Measurements from ENCODE around the gene SFXN3.

SFXN3 gene, protein sequence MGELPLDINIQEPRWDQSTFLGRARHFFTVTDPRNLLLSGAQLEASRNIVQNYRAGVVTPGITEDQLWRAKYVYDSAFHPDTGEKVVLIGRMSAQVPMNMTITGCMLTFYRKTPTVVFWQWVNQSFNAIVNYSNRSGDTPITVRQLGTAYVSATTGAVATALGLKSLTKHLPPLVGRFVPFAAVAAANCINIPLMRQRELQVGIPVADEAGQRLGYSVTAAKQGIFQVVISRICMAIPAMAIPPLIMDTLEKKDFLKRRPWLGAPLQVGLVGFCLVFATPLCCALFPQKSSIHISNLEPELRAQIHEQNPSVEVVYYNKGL

DNA sequence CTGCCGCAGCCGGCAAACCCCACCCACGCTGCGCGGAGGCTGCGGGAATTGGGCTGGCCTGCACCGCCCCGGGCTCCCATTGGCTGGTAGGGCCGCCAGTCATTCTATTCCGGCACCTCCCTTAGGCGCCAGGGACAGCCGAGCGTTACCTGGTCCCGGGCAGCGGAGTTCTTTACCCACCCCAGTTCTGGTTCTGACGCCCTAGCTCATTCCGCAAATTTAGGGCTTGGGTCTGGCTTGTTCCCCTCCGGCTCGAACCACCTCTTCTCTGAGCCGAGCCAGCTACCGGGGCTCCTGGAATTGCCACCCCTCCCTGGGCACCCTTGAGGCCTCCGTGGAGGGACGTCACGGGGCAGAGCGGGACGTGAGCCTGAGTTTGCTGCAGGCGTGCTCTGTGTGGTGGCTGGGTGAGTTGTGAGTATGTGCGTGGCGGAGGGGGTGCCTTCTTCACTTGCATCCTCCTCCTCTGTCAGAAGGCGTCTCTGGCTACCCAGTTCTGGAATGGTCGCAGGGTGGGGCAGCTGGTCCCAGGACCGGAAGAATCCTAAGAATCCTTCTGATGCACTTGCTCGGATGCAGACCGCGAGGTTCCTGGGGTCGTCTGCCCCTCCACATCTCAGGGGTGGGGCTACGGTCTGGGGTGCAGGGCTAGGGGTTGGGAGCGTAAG is at the start of gene SFXN3, which contains the start of gene PDZD7:
TSS of gene SFXN3 (plus strand) at position 107 of the 668 bp plus-strand sequence. CDS start 3,461 bp downstream, outside the sequence.
TSS of gene PDZD7 (minus strand) at position 2 of the 668 bp plus-strand sequence. CDS start 910 bp downstream, outside the sequence.
- peak; percentile 98 for DNase-seq (ENCODE audit: low spot score)

DNA sequence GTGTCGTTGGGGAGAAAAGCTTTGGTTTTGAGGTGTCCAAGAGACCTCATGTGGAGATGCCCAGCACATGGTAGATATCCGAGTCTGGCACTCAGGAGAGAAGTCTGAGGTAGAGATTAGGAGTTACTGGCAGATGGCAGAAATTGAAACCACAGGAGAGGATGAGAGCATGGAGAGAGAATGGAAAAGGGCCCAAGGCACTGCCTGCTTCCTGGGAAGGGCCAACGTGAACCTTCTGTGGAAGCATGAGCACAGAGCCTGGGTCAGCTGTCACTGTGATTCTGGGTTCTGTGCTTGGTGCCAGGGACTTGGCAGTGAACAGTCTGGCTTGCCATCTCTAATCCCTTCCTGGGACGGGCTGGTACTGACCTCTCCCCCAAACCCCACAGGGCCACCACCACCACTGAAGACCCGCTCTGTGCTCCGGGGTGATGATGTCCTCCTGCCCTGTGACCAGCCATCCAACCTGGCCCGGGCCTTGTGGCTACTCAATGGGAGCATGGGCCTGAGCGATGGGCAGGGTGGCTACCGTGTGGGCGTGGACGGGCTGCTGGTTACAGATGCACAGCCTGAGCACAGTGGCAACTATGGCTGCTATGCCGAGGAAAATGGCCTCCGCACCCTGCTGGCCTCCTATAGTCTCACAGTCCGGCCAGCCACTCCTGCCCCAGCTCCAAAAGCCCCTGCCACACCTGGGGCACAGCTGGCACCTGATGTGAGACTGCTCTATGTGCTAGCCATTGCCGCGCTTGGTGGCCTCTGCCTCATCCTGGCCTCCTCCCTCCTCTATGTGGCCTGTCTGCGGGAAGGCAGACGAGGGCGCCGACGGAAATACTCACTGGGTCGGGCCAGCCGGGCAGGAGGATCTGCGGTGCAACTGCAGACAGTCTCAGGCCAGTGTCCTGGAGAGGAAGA is 47.9 kb upstream of the SFXN3 start:
- DNase-seq (ENCODE audit: low spot score), result no peak

DNA sequence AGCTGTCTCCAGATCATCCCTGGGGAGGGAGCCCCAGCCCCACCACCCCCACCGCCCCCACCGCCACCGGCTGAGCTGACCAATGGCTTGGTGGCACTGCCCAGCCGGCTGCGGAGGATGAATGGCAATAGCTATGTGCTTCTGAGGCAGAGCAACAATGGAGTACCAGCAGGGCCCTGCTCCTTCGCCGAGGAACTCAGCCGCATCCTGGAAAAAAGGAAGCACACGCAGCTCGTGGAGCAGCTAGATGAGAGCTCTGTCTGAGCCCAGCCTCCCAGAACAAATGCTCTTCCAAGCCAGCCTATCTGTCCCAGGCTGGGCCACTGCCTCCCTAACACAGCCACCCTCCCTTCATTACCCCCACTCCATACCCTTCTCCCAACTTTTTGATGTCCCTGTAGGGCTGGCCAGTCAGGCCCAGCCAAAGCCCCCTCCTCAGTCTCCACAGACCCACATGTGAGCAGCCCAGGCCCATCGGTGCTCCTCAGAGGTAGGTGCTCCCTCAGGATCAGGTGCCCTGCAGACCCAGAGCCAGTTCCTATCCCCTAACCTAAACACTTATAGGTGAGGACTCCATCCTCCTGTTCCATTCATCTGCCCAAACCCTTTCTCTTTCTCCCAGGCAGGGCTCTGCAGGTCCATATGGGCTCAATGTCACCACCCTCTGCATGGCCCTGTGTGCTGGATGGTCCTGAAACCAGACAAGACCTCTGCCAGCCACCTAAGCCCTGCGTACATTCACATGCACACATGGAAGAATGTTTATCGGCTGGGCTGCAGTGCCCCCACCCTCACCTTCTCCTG is 47.0 kb upstream of the SFXN3 start:
- no peak for DNase-seq (ENCODE audit: low spot score)

- DNase-seq (ENCODE audit: low spot score), result no peak
Observed at GRCh38 chr10:100984672-100985177, 46.3 kb upstream of the SFXN3 start.

- no peak for DNase-seq (ENCODE audit: low spot score)
Observed at GRCh38 chr10:100985336-100985735, 45.7 kb upstream of the SFXN3 start.

- DNase-seq (ENCODE audit: low spot score), result no peak
Observed at GRCh38 chr10:100986623-100986951, 44.4 kb upstream of the SFXN3 start.

- DNase-seq (ENCODE audit: low spot score), result peak; percentile 91
Observed at GRCh38 chr10:100986952-100987684, 43.9 kb upstream of the SFXN3 start, which contains the start of the genes MRPL43 and TWNK. TSS of gene MRPL43 (minus strand) at chr10:100987497. CDS start at chr10:100987443, 54 bp downstream. TSS of gene TWNK (plus strand) at chr10:100987543. CDS start at chr10:100988211, 668 bp downstream.

- DNase-seq (ENCODE audit: low spot score), result no peak
Observed at GRCh38 chr10:100987685-100988049, 43.4 kb upstream of the SFXN3 start.

- no peak for DNase-seq (ENCODE audit: low spot score)
Observed at GRCh38 chr10:100988166-100988565, 42.9 kb upstream of the SFXN3 start.

DNA sequence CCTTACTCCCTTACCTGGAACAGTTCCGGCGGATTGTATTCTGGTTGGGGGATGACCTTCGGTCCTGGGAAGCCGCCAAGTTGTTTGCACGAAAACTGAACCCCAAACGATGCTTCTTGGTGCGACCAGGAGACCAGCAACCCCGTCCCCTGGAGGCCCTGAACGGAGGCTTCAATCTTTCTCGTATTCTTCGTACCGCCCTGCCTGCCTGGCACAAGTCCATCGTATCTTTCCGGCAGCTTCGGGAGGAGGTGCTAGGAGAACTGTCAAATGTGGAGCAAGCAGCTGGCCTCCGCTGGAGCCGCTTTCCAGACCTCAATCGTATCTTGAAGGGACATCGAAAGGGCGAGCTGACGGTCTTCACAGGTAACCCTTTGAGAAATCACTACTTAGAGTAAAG is 41.9 kb upstream of the SFXN3 start:
- no peak for DNase-seq (ENCODE audit: low spot score)

DNA sequence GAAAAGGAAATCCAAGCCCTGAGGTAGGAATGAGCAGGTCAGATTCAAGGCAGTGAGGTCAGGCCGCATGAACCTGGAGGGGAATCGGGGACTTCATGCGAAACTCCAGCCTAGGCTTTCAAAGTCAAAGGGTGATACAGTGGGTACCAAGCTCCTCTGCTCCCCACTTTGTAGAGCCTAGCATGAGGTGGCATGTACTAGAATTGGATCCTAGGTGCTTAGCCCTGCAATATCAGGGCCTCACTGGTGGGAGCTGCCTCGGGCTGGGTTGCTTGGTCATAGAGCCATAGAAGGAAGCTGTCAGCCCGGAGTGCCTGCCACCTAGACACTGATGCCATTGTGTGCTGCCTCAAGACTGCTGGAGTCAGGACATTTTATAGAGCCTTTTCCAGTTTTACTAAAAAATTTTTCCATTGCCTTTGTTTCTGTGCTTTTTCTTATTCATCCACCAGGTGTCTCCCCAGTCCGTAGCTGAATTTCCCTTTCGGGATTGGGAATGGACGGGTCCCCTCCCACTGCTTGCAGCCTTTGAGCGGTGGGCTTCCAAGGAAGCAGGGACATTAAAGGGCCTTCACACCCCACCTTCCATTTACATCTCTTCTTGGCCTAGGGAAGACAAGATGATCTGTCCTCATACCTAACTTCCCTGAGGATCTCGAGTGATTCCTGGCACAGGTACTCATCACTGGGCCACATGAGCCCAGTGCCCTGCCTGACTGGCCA is 36.9 kb upstream of the SFXN3 start:
- DNase-seq (ENCODE audit: low spot score), result peak; percentile 54

- no peak for DNase-seq (ENCODE audit: low spot score)
Observed at GRCh38 chr10:100995181-100995580, 35.9 kb upstream of the SFXN3 start.

GRCh38 chr10:100996678-100997359 is 34.2 kb upstream of the SFXN3 start:
- no peak for DNase-seq (ENCODE audit: low spot score)

- DNase-seq (ENCODE audit: low spot score), result peak; percentile 87
Observed at GRCh38 chr10:100997360-100998182, 33.5 kb upstream of the SFXN3 start.

- peak; percentile 88 for DNase-seq (ENCODE audit: low spot score)
Observed at GRCh38 chr10:100998183-100998990, 32.6 kb upstream of the SFXN3 start.

GRCh38 chr10:100998991-100999741 is 31.9 kb upstream of the SFXN3 start:
- DNase-seq (ENCODE audit: low spot score), result peak; percentile 87

- no peak for DNase-seq (ENCODE audit: low spot score)
Observed at GRCh38 chr10:100999742-101000126, 31.3 kb upstream of the SFXN3 start, which contains the start of gene LZTS2. TSS of gene LZTS2 (plus strand) at chr10:100999808. CDS start at chr10:101002539, 2,731 bp downstream.
